Neuronal stem cell (in vitro differentiated cells): ENCODE data around the gene ASZ1.

Experiments
- DNase-seq: peaks from one replicate; pipeline ENCODE4 v3.0.0-alpha.2; 2013; ENCODE audit warnings: low spot score
- H2AFZ ChIP-seq: one replicate; pipeline ENCODE4 v1.6.1; 2013; ENCODE audit warnings: mild to moderate bottlenecking, low read length, inconsistent platforms
- H2AK5ac ChIP-seq: 2 replicates; pipeline ENCODE4 v1.6.1; 2013; ENCODE audit warnings: low read depth, mild to moderate bottlenecking, inconsistent platforms, low read length, moderate library complexity, mixed read lengths
- H2BK120ac ChIP-seq: 2 replicates; pipeline ENCODE4 v1.6.1; 2013; ENCODE audit warnings: low read depth, mild to moderate bottlenecking, inconsistent platforms, low read length, moderate library complexity, mixed read lengths
- H2BK12ac ChIP-seq: one replicate; pipeline ENCODE4 v1.6.1; 2013; ENCODE audit warnings: low read length, inconsistent platforms
- H2BK15ac ChIP-seq: 2 replicates; pipeline ENCODE4 v1.6.1; 2013; ENCODE audit warnings: mild to moderate bottlenecking, low read length, inconsistent platforms, mixed read lengths
- H2BK5ac ChIP-seq: one replicate; pipeline ENCODE4 v1.6.1; 2013; ENCODE audit warnings: inconsistent platforms, mild to moderate bottlenecking, low read length, moderate library complexity
- H3K14ac ChIP-seq: one replicate; pipeline ENCODE4 v1.6.1; 2013; ENCODE audit warnings: low read length, inconsistent platforms
- H3K18ac ChIP-seq: 2 replicates; pipeline ENCODE4 v1.6.1; 2013; ENCODE audit warnings: low read length, inconsistent platforms
- H3K23ac ChIP-seq: 2 replicates; pipeline ENCODE4 v1.6.1; 2013; ENCODE audit warnings: low read depth, mild to moderate bottlenecking, mixed read lengths, low read length, inconsistent platforms; ENCODE audit not compliant: poor library complexity
- H3K27ac ChIP-seq: replicated peaks from 3 replicates; pipeline ENCODE4 v1.5.1; 2013; ENCODE audit warnings: low read length, inconsistent platforms
- H3K27me3 ChIP-seq, 3 experiments: 2 replicates each; pipeline ENCODE4 v1.6.1; 2013; ENCODE audit warnings: low read length in 3 of 3, mild to moderate bottlenecking in 2 of 3, inconsistent platforms in 1 of 3, low read depth in 1 of 3, mixed read lengths in 1 of 3, moderate library complexity in 1 of 3; ENCODE audit not compliant: control insufficient read depth in 3 of 3, insufficient read depth in 3 of 3
- H3K36me3 ChIP-seq, 2 donors: replicated peaks in 1 of 2; 2 replicates each; pipeline ENCODE4 v1.6.1; 2013; ENCODE audit warnings: low read length in 2 of 2; ENCODE audit not compliant: control insufficient read depth in 2 of 2, insufficient read depth in 2 of 2
- H3K4ac ChIP-seq: 2 replicates; pipeline ENCODE4 v1.6.1; 2013; ENCODE audit warnings: inconsistent platforms, mild to moderate bottlenecking, low read length, moderate library complexity
- H3K4me1 ChIP-seq, 2 donors: 1 replicate in 1 of 2; 2 replicates in 1 of 2; pipeline ENCODE4 v1.6.1; 2013; ENCODE audit warnings: low read length in 2 of 2, low read depth in 1 of 2; ENCODE audit not compliant: control insufficient read depth in 2 of 2, insufficient read depth in 1 of 2
- H3K4me2 ChIP-seq: one replicate; pipeline ENCODE4 v1.6.1; 2013; ENCODE audit warnings: mild to moderate bottlenecking, low read length, inconsistent platforms; ENCODE audit not compliant: insufficient read depth, poor library complexity, severe bottlenecking
- H3K4me3 ChIP-seq, 2 donors: 2 replicates each; pipeline ENCODE4 v1.5.1; 2013; ENCODE audit warnings: low read length in 2 of 2, mild to moderate bottlenecking in 2 of 2, inconsistent platforms in 1 of 2, moderate library complexity in 1 of 2
- H3K79me1 ChIP-seq: one replicate; pipeline ENCODE4 v1.6.1; 2013; ENCODE audit warnings: low read depth, mild to moderate bottlenecking, inconsistent platforms, low read length, moderate library complexity
- H3K9ac ChIP-seq: one replicate; pipeline ENCODE4 v1.6.1; 2013; ENCODE audit warnings: mild to moderate bottlenecking, low read depth, low read length, inconsistent platforms; ENCODE audit not compliant: poor library complexity
- H3K9me3 ChIP-seq, 2 donors: replicated peaks in 1 of 2; 2 replicates each; pipeline versions ENCODE3 to v1.6.1; 2013; ENCODE audit warnings: low read length in 2 of 2, mild to moderate bottlenecking in 2 of 2, inconsistent platforms in 1 of 2, low read depth in 1 of 2, mixed read lengths in 1 of 2, moderate library complexity in 1 of 2; ENCODE audit not compliant: control insufficient read depth in 2 of 2, insufficient read depth in 1 of 2
- H4K8ac ChIP-seq: one replicate; pipeline ENCODE4 v1.6.1; 2013; ENCODE audit warnings: low read depth, mild to moderate bottlenecking, inconsistent platforms, low read length, moderate library complexity
- H4K91ac ChIP-seq: one replicate; pipeline ENCODE4 v1.6.1; 2013; ENCODE audit warnings: low read length, low read depth, mild to moderate bottlenecking, inconsistent platforms; ENCODE audit not compliant: poor library complexity
- WGBS, 2 donors: extraction: QIAGEN DNeasy Blood & Tissue Kit; methylation state at CpG; one replicate each; pipeline ENCODE4 v1.1.7; 2013; ENCODE audit warnings: missing lambda C conversion rate in 2 of 2, mixed read lengths in 1 of 2; ENCODE audit not compliant: insufficient read length in 2 of 2, insufficient replicate concordance in 1 of 2; ENCODE audit errors: extremely low coverage in 2 of 2; 5-methylcytosine and 5-hydroxymethylcytosine counted together

ASZ1 gene

DNA sequence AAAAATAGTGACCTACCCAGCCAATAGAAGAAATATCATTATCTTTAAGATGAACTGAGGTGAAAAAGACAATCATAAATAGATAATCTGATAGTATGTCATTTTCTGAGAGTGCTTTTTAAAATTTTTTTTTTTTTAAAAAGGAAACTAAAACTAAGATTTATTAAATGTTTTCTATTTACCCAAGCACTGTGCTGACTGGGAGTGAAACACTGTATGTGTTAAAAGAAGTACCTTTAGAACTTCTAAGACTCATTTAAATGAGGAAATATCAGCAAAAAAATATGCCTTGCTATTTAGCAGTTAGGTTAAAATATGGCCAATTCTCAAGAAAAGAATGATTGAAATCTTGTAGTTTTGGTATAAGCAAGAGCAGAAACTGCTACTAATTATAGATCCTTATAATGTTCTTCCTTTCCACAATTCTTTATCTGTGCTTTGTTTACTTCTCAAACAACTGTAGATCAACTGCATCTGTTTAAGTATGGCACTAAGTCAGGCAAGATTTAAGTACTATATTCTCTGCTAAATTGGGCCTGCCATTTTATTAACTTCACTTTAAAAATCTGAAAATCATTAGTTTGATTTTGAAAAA, 64.9 kb downstream of the ASZ1 start:
- no peak overlapping the region for H4K91ac ChIP-seq
- H2BK5ac ChIP-seq = no peak overlapping the region
- no peak for DNase-seq
- no peaks in the 10 kb centered on the region for H3K27me3 ChIP-seq
- no peak overlapping the region for H2AK5ac ChIP-seq
- no peak overlapping the region for H3K9ac ChIP-seq
- H3K36me3 ChIP-seq = no peaks in the 10 kb centered on the region
- no peak overlapping the region for H2AFZ ChIP-seq
- H3K18ac ChIP-seq = no peak overlapping the region
- H3K79me1 ChIP-seq = no peaks in the 10 kb centered on the region
- no peaks in the 10 kb centered on the region for H3K9me3 ChIP-seq
- no peak overlapping the region for H3K4ac ChIP-seq
- H3K27ac ChIP-seq = no peak overlapping the region
- no peak overlapping the region for H4K8ac ChIP-seq
- H2BK12ac ChIP-seq = no peak overlapping the region
- no peak overlapping the region for H2BK120ac ChIP-seq
- no peak overlapping the region for H3K14ac ChIP-seq
- H2BK15ac ChIP-seq = no peak overlapping the region
- H3K4me3 ChIP-seq = no peak overlapping the region
- no peak overlapping the region for H3K4me2 ChIP-seq
- H3K23ac ChIP-seq = no peak overlapping the region
- H3K4me1 ChIP-seq = no peaks in the 10 kb centered on the region

DNA sequence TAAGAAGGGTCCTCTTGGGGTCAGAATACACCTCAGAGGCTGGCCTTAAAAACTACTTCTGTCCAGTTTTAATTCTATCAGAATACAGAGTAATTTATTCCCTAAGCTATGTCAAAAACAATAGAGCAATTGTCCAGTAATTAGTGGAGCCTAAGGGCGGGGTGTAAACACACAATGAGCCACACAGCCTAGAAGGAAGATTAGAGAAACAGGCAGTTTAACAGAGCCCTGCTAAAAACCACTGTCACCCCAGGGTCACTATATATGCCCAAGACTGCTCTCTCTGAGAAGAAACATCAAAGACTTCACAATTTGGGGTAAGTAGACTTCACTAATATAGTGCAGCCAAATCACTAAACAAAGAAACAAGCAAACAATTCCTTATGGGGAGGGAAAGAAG, 77.3 kb downstream of the ASZ1 start:
- Histone ChIP-seq H3K27me3 (no peaks in the 10 kb centered on the region), H3K4me2 (no peak overlapping the region), H3K9ac (no peak overlapping the region), H3K4ac (no peak overlapping the region), H2BK5ac (no peak overlapping the region), H2BK120ac (no peak overlapping the region), H3K4me1 (peaks cover 0 to 2% of the 10 kb centered on the region in 2 donors), H2BK12ac (no peak overlapping the region), H4K91ac (no peak overlapping the region), H2AFZ (no peak overlapping the region), H3K36me3 (no peaks in the 10 kb centered on the region), H3K18ac (no peak overlapping the region), H2AK5ac (no peak overlapping the region), H3K14ac (no peak overlapping the region), H3K27ac (no peak overlapping the region), H3K23ac (no peak overlapping the region), H3K79me1 (no peaks in the 10 kb centered on the region), H4K8ac (no peak overlapping the region), H2BK15ac (no peak overlapping the region), H3K4me3 (no peak overlapping the region), H3K9me3 (no peaks in the 10 kb centered on the region)
- no CpG with 5 or more reads among the region's 1 CpG for WGBS, 2 donors
- no peak for DNase-seq

DNA sequence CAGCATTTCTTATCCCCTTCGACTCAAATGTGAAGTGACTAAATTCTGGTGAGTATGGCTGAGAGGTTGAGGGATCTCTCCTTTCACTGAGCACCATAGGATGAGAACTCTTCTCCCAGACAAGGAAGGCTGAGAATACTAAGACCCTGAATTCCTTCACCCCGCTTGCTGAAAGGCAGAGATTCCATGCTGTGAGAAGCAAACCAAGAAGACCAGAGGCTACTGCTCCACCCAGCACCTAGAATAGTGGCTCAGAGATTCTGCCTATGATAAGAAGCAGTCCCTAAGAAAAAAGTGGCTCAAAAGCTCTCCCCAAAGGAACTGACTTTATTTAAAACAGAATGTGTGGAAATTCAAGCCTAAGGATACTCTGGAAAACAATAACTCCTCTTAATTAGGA, 77.7 kb downstream of the ASZ1 start:
- no peak overlapping the region for H3K4me3 ChIP-seq
- H3K79me1 ChIP-seq = no peaks in the 10 kb centered on the region
- no peaks in the 10 kb centered on the region for H3K9me3 ChIP-seq
- no peak overlapping the region for H3K4ac ChIP-seq
- peaks cover 0 to 2% of the 10 kb centered on the region in 2 donors for H3K4me1 ChIP-seq
- H4K8ac ChIP-seq = no peak overlapping the region
- no peak overlapping the region for H2BK15ac ChIP-seq
- no peak overlapping the region for H3K27ac ChIP-seq
- H3K27me3 ChIP-seq = no peaks in the 10 kb centered on the region
- WGBS, 2 donors = no CpG with 5 or more reads among the region's 2 CpGs
- no peak overlapping the region for H3K4me2 ChIP-seq
- no peak for DNase-seq
- H2BK12ac ChIP-seq = no peak overlapping the region
- H2BK120ac ChIP-seq = no peak overlapping the region
- H3K9ac ChIP-seq = no peak overlapping the region
- H3K23ac ChIP-seq = no peak overlapping the region
- H3K36me3 ChIP-seq = no peaks in the 10 kb centered on the region
- H2BK5ac ChIP-seq = no peak overlapping the region
- H2AFZ ChIP-seq = no peak overlapping the region
- no peak overlapping the region for H3K14ac ChIP-seq
- H2AK5ac ChIP-seq = no peak overlapping the region
- no peak overlapping the region for H3K18ac ChIP-seq
- H4K91ac ChIP-seq = no peak overlapping the region

DNA sequence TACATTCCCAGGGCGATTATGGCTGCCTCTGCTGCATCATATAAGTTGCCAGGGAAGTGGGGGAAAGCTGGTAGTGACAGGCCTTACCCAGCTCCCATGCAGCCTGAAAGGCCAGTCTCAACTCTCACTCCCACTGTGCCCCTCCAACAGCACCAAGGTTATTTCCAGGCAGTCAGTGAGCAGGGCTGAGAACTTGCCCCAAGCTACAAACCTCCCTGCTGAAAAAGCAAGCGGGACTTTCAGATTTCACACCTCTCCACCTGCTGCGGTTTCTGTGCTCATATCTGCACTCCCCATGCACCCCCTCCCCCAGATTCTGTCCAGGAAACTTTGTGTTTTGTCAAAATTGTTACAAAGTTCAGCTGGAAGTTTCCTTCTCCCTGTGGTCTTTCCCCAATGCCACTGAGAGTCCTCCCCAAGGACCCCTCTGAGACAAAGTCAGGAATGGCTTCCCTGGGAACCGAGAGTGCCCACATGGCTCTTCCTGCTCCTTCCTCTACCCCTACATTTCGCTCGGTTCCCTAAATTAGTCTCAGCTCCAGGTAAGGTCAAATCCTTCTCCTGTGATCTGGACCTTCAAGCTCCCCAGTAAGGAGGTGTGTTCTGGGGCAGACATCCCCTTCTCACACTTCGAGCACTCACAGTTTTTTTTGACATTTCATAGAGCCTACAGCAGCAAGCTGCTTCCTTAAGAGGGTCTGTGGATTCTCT, 79.2 kb downstream of the ASZ1 start:
- Histone ChIP-seq H3K18ac (peak overlapping the region; percentile 51), H3K79me1 (no peaks in the 10 kb centered on the region), H3K4me3 (no peak overlapping the region), H2BK15ac (no peak overlapping the region), H3K4me1 (peaks cover 0 to 2% of the 10 kb centered on the region in 2 donors), H2BK5ac (no peak overlapping the region), H3K9ac (no peak overlapping the region), H2BK12ac (no peak overlapping the region), H3K27ac (no peak overlapping the region), H2AFZ (no peak overlapping the region), H3K9me3 (no peaks in the 10 kb centered on the region), H3K14ac (no peak overlapping the region), H3K23ac (no peak overlapping the region), H3K4me2 (no peak overlapping the region), H4K8ac (no peak overlapping the region), H3K27me3 (no peaks in the 10 kb centered on the region), H4K91ac (no peak overlapping the region), H3K4ac (no peak overlapping the region), H3K36me3 (no peaks in the 10 kb centered on the region), H2AK5ac (no peak overlapping the region), H2BK120ac (no peak overlapping the region)
- no CpG with 5 or more reads among the region's 7 CpGs for WGBS, 2 donors
- no peak for DNase-seq
